ENCODE results near the gene ANO3.

ANO3 gene

GRCh38 chr11:26493616-26494015 lies 161.7 kb downstream of the ANO3 start:
- DNase-seq (ENCODE audit: low read depth in 2 of 2), result no peak

- DNase-seq (ENCODE audit: low read depth in 2 of 2), result no peak
Measured at GRCh38 chr11:26507229-26507628, 175.3 kb downstream of the ANO3 start.

GRCh38 chr11:26510164-26510563 lies 178.2 kb downstream of the ANO3 start:
- no peak for DNase-seq (ENCODE audit: low read depth in 2 of 2)

- DNase-seq (ENCODE audit: low read depth in 2 of 2), result no peak
Measured at GRCh38 chr11:26510756-26511155, 178.8 kb downstream of the ANO3 start.

GRCh38 chr11:26512196-26512595 lies 180.3 kb downstream of the ANO3 start:
- DNase-seq (ENCODE audit: low read depth in 2 of 2), result no peak

- DNase-seq (ENCODE audit: low read depth in 2 of 2), result no peak
Measured at GRCh38 chr11:26519469-26519868, 187.5 kb downstream of the ANO3 start.

- DNase-seq (ENCODE audit: low read depth in 2 of 2), result no peak
Measured at GRCh38 chr11:26522912-26523610, 191.1 kb downstream of the ANO3 start.

GRCh38 chr11:26527685-26528084 lies 195.8 kb downstream of the ANO3 start:
- DNase-seq (ENCODE audit: low read depth in 2 of 2), result no peak

- DNase-seq (ENCODE audit: low read depth in 2 of 2), result no peak
Measured at GRCh38 chr11:26537341-26537740, 205.4 kb downstream of the ANO3 start.

- DNase-seq (ENCODE audit: low read depth in 2 of 2), result no peak
Measured at GRCh38 chr11:26539517-26539916, 207.6 kb downstream of the ANO3 start.

- no peak for DNase-seq (ENCODE audit: low read depth in 2 of 2)
Measured at GRCh38 chr11:26541870-26542269, 209.9 kb downstream of the ANO3 start.

GRCh38 chr11:26549176-26549575 lies 217.2 kb downstream of the ANO3 start:
- no peak for DNase-seq (ENCODE audit: low read depth in 2 of 2)

GRCh38 chr11:26550022-26550421 lies 218.1 kb downstream of the ANO3 start:
- no peak for DNase-seq (ENCODE audit: low read depth in 2 of 2)

GRCh38 chr11:26551186-26551801 lies 219.4 kb downstream of the ANO3 start:
- DNase-seq (ENCODE audit: low read depth in 2 of 2), result no peak

GRCh38 chr11:26553182-26553581 lies 221.3 kb downstream of the ANO3 start:
- DNase-seq (ENCODE audit: low read depth in 2 of 2), result no peak

GRCh38 chr11:26554455-26554854 lies 222.5 kb downstream of the ANO3 start:
- DNase-seq (ENCODE audit: low read depth in 2 of 2), result no peak

GRCh38 chr11:26556582-26556981 lies 224.7 kb downstream of the ANO3 start:
- no peak for DNase-seq (ENCODE audit: low read depth in 2 of 2)

GRCh38 chr11:26557666-26558065 lies 225.7 kb downstream of the ANO3 start:
- DNase-seq (ENCODE audit: low read depth in 2 of 2), result no peak

- no peak for DNase-seq (ENCODE audit: low read depth in 2 of 2)
Measured at GRCh38 chr11:26558190-26558589, 226.3 kb downstream of the ANO3 start.

GRCh38 chr11:26569646-26570045 lies 237.7 kb downstream of the ANO3 start:
- DNase-seq (ENCODE audit: low read depth in 2 of 2), result no peak

- DNase-seq (ENCODE audit: low read depth in 2 of 2), result no peak
Measured at GRCh38 chr11:26571861-26572654, 240.1 kb downstream of the ANO3 start, which contains the start of gene MUC15. Gene MUC15, minus strand, starts transcription at chr11:26572263. Its CDS starts 5,169 bp downstream, at chr11:26567094.

GRCh38 chr11:26572770-26573402 lies 241.0 kb downstream of the ANO3 start:
- no peak for DNase-seq (ENCODE audit: low read depth in 2 of 2)
